IgD-negative memory B cell (primary cell): ENCODE data around the gene RER1. TPM values are rescaled to one million over a fixed set of nuclear protein-coding genes. Genes with fewer than 3 reads are reported as not detected.

Source experiments
- H3K27ac Mint-ChIP-seq, 3 donors: one replicate each; pipeline ENCODE4 v1.8.0; 2020 to 2022; ENCODE audit warnings: mild to moderate bottlenecking in 3 of 3, mixed read lengths in 3 of 3, moderate library complexity in 1 of 3
- H3K27me3 Mint-ChIP-seq: one replicate; pipeline ENCODE4 v1.8.0; 2021; ENCODE audit warnings: mixed read lengths
- H3K36me3 Mint-ChIP-seq: one replicate; pipeline ENCODE4 v1.8.0; 2020; ENCODE audit warnings: mild to moderate bottlenecking, mixed read lengths
- H3K4me1 Mint-ChIP-seq, 3 donors: one replicate each; pipeline ENCODE4 v1.8.0; 2020 to 2022; ENCODE audit warnings: mixed read lengths in 3 of 3, mild to moderate bottlenecking in 1 of 3
- H3K4me3 Mint-ChIP-seq, 4 donors: one replicate each; pipeline ENCODE4 v1.8.0; 2020 to 2022; ENCODE audit warnings: mild to moderate bottlenecking in 4 of 4, mixed read lengths in 4 of 4, moderate library complexity in 3 of 4
- H3K9me3 Mint-ChIP-seq, 3 donors: one replicate each; pipeline ENCODE4 v1.8.0; 2020 to 2021; ENCODE audit warnings: mixed read lengths in 3 of 3, mild to moderate bottlenecking in 1 of 3
- polyA plus RNA-seq: library from polyadenylated mRNA; unstranded; fragments of 300-500 nt; fragmentation: Illumina TruSeq; gene quantifications from one replicate; pipeline ENCODE4 v1.2.3, GENCODE V29; 2021

RER1 gene
- polyA plus RNA-seq, 1 donor from 2014 or later = 141 TPM

GRCh38 chr1:2427976-2428375 is 36.3 kb downstream of the RER1 start:
- peaks cover 6% of the 10 kb centered on the region for H3K27me3 Mint-ChIP-seq
- no peaks in the 10 kb centered on the region for H3K4me1 Mint-ChIP-seq
- H3K27ac Mint-ChIP-seq = no peak overlapping the region
- H3K4me3 Mint-ChIP-seq = no peak overlapping the region
- H3K9me3 Mint-ChIP-seq = peaks cover 0 to 2% (median under 1%) of the 10 kb centered on the region in 3 donors
- H3K36me3 Mint-ChIP-seq = no peaks in the 10 kb centered on the region

- H3K4me3 Mint-ChIP-seq = no peak overlapping the region
- H3K36me3 Mint-ChIP-seq = no peaks in the 10 kb centered on the region
- H3K27ac Mint-ChIP-seq = no peak overlapping the region
- peaks cover 7% of the 10 kb centered on the region for H3K27me3 Mint-ChIP-seq
- H3K4me1 Mint-ChIP-seq = no peaks in the 10 kb centered on the region
- H3K9me3 Mint-ChIP-seq = peaks cover 0 to 2% (median 0%) of the 10 kb centered on the region in 3 donors
Measured at GRCh38 chr1:2428490-2428889, 36.8 kb downstream of the RER1 start.

GRCh38 chr1:2429780-2430591 is 38.3 kb downstream of the RER1 start:
- Mint-ChIP-seq H3K9me3 (peaks cover 0 to 2% (median 0%) of the 10 kb centered on the region in 3 donors), H3K36me3 (no peaks in the 10 kb centered on the region)

GRCh38 chr1:2430592-2430973 is 38.9 kb downstream of the RER1 start:
- Mint-ChIP-seq H3K27me3 (peaks cover 8% of the 10 kb centered on the region), H3K9me3 (peaks cover 0 to 2% (median 0%) of the 10 kb centered on the region in 3 donors), H3K27ac (no peak overlapping the region), H3K36me3 (no peaks in the 10 kb centered on the region), H3K4me1 (no peaks in the 10 kb centered on the region), H3K4me3 (peak overlapping the region in 1 of 4 donors; percentile 23)

More at GRCh38 chr1:2429780-2430591, 38.3 kb downstream of the RER1 start:
- peak overlapping the region in 1 of 4 donors; percentile 23 for H3K4me3 Mint-ChIP-seq
- H3K4me1 Mint-ChIP-seq = no peaks in the 10 kb centered on the region
- H3K27ac Mint-ChIP-seq = no peak overlapping the region
- peaks cover 8% of the 10 kb centered on the region for H3K27me3 Mint-ChIP-seq

- no peaks in the 10 kb centered on the region for H3K36me3 Mint-ChIP-seq
- no peaks in the 10 kb centered on the region for H3K4me1 Mint-ChIP-seq
- peaks cover 0 to 2% (median 0%) of the 10 kb centered on the region in 3 donors for H3K9me3 Mint-ChIP-seq
- H3K27ac Mint-ChIP-seq = no peak overlapping the region
- no peak overlapping the region for H3K4me3 Mint-ChIP-seq
- peaks cover 8% of the 10 kb centered on the region for H3K27me3 Mint-ChIP-seq
Measured at GRCh38 chr1:2431103-2431502, 39.5 kb downstream of the RER1 start.

GRCh38 chr1:2431518-2431917 is 39.9 kb downstream of the RER1 start:
- no peak overlapping the region for H3K27ac Mint-ChIP-seq
- no peak overlapping the region for H3K4me3 Mint-ChIP-seq
- H3K36me3 Mint-ChIP-seq = no peaks in the 10 kb centered on the region
- peaks cover 0 to 2% (median 0%) of the 10 kb centered on the region in 3 donors for H3K9me3 Mint-ChIP-seq
- peaks cover 8% of the 10 kb centered on the region for H3K27me3 Mint-ChIP-seq
- H3K4me1 Mint-ChIP-seq = no peaks in the 10 kb centered on the region

- Mint-ChIP-seq H3K4me1 (peaks cover 0 to 1% (median 0%) of the 10 kb centered on the region in 3 donors), H3K36me3 (no peaks in the 10 kb centered on the region), H3K27me3 (peaks cover 7% of the 10 kb centered on the region), H3K27ac (no peak overlapping the region), H3K9me3 (peaks cover 0 to 2% (median 0%) of the 10 kb centered on the region in 3 donors), H3K4me3 (no peak overlapping the region)
Measured at GRCh38 chr1:2432441-2432844, 40.8 kb downstream of the RER1 start.

GRCh38 chr1:2433196-2433595 is 41.6 kb downstream of the RER1 start:
- Mint-ChIP-seq H3K4me3 (no peak overlapping the region), H3K9me3 (peaks cover 0 to 2% (median 0%) of the 10 kb centered on the region in 3 donors), H3K4me1 (peaks cover 0 to 2% (median 0%) of the 10 kb centered on the region in 3 donors), H3K27me3 (peaks cover 8% of the 10 kb centered on the region), H3K27ac (no peak overlapping the region), H3K36me3 (no peaks in the 10 kb centered on the region)

GRCh38 chr1:2433936-2434655 is 42.5 kb downstream of the RER1 start:
- Mint-ChIP-seq H3K27me3 (peaks cover 10% of the 10 kb centered on the region), H3K4me3 (no peak overlapping the region), H3K4me1 (peaks cover 0 to 2% (median 0%) of the 10 kb centered on the region in 3 donors), H3K36me3 (no peaks in the 10 kb centered on the region), H3K27ac (no peak overlapping the region), H3K9me3 (peaks cover 0 to 2% (median 0%) of the 10 kb centered on the region in 3 donors)

- Mint-ChIP-seq H3K27ac (no peak overlapping the region), H3K4me1 (peaks cover 0 to 2% (median 0%) of the 10 kb centered on the region in 3 donors), H3K27me3 (peaks cover 6% of the 10 kb centered on the region), H3K9me3 (peaks cover 0 to 2% (median 0%) of the 10 kb centered on the region in 3 donors), H3K4me3 (no peak overlapping the region), H3K36me3 (no peaks in the 10 kb centered on the region)
Measured at GRCh38 chr1:2435091-2435490, 43.5 kb downstream of the RER1 start.

GRCh38 chr1:2435746-2436355 is 44.2 kb downstream of the RER1 start:
- no peaks in the 10 kb centered on the region for H3K36me3 Mint-ChIP-seq
- H3K27ac Mint-ChIP-seq = no peak overlapping the region
- no peaks in the 10 kb centered on the region for H3K9me3 Mint-ChIP-seq
- H3K27me3 Mint-ChIP-seq = peaks cover 5% of the 10 kb centered on the region
- H3K4me1 Mint-ChIP-seq = peaks cover 0 to 2% (median 0%) of the 10 kb centered on the region in 3 donors
- no peak overlapping the region for H3K4me3 Mint-ChIP-seq

- Mint-ChIP-seq H3K4me3 (no peak overlapping the region), H3K4me1 (peaks cover 0 to 2% (median 0%) of the 10 kb centered on the region in 3 donors), H3K27ac (no peak overlapping the region), H3K36me3 (no peaks in the 10 kb centered on the region), H3K27me3 (peaks cover 5% of the 10 kb centered on the region), H3K9me3 (no peaks in the 10 kb centered on the region)
Measured at GRCh38 chr1:2436876-2437275, 45.2 kb downstream of the RER1 start.

GRCh38 chr1:2437617-2438016 is 46.0 kb downstream of the RER1 start:
- Mint-ChIP-seq H3K9me3 (no peaks in the 10 kb centered on the region), H3K27me3 (peaks cover 7% of the 10 kb centered on the region), H3K36me3 (no peaks in the 10 kb centered on the region), H3K4me1 (peaks cover 0 to 2% (median 0%) of the 10 kb centered on the region in 3 donors), H3K27ac (peak overlapping the region in 1 of 3 donors; percentile 45), H3K4me3 (no peak overlapping the region)

GRCh38 chr1:2438038-2438437 is 46.4 kb downstream of the RER1 start:
- Mint-ChIP-seq H3K36me3 (no peaks in the 10 kb centered on the region), H3K27me3 (peaks cover 9% of the 10 kb centered on the region), H3K4me3 (no peak overlapping the region), H3K9me3 (no peaks in the 10 kb centered on the region), H3K27ac (no peak overlapping the region), H3K4me1 (peaks cover 0 to 2% (median 0%) of the 10 kb centered on the region in 3 donors)

- no peaks in the 10 kb centered on the region for H3K9me3 Mint-ChIP-seq
- no peaks in the 10 kb centered on the region for H3K36me3 Mint-ChIP-seq
- no peak overlapping the region for H3K4me3 Mint-ChIP-seq
- H3K27ac Mint-ChIP-seq = no peak overlapping the region
- H3K27me3 Mint-ChIP-seq = peaks cover 7% of the 10 kb centered on the region
- peaks cover 0 to 2% (median 0%) of the 10 kb centered on the region in 3 donors for H3K4me1 Mint-ChIP-seq
Measured at GRCh38 chr1:2438641-2439040, 47.0 kb downstream of the RER1 start.
